Activated naive CD8-positive, alpha-beta T cell (primary cell): ENCODE data around the gene GPR158.

Experiments used
- H3K27ac Mint-ChIP-seq: one replicate; pipeline ENCODE4 v1.8.0; 2021; ENCODE audit warnings: mixed read lengths
- H3K27me3 Mint-ChIP-seq: one replicate; pipeline ENCODE4 v1.8.0; 2021; ENCODE audit warnings: mixed read lengths
- H3K36me3 Mint-ChIP-seq: one replicate; pipeline ENCODE4 v1.8.0; 2021; ENCODE audit warnings: mixed read lengths
- H3K4me1 Mint-ChIP-seq: one replicate; pipeline ENCODE4 v1.8.0; 2021; ENCODE audit warnings: low read depth, mixed read lengths
- H3K4me3 Mint-ChIP-seq: one replicate; pipeline ENCODE4 v1.8.0; 2021; ENCODE audit warnings: mild to moderate bottlenecking, mixed read lengths
- H3K9me3 Mint-ChIP-seq: one replicate; pipeline ENCODE4 v1.8.0; 2021; ENCODE audit warnings: low read depth, mixed read lengths

The GPR158 gene

GRCh38 chr10:25384618-25385017, 209.8 kb downstream of the GPR158 start:
- Mint-ChIP-seq H3K4me1 (no peaks in the 10 kb centered on the region), H3K9me3 (no peaks in the 10 kb centered on the region), H3K4me3 (no peak overlapping the region), H3K27ac (no peak overlapping the region), H3K36me3 (no peaks in the 10 kb centered on the region), H3K27me3 (no peaks in the 10 kb centered on the region)

DNA sequence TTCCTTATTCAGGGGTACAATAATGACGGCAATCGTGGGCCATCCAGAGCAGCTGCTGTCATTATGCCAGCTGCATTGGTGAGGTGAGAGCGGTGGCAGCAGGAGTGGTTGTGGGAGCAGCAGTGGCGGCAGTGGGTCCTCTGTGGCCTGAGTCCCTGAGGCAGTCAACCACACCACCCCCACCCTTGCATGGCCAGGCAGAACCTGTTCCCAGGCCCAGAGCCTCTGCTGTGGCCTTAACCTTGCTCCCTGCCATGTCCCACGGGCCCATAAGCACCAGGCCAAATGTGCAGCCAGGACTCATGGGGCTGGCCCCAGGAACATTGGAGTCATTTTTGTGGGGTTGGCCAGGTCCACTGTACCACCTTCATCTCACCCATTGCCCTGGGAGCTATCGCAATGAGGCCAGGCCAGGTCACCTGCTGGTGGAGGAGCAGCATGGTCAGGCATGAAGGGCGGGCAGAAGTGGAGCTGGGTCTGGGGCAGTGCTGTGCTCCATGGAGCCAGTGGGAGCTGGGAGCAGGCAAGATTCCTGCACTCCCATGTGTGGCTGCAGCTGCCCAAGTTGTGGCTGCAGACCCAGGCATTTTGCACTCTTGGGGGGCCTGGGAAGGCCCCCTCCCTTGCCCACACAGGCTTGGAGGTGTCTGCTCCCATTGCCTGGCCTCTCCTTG, 213.5 kb downstream of the GPR158 start:
- peaks cover 6% of the 10 kb centered on the region for H3K9me3 Mint-ChIP-seq
- H3K27me3 Mint-ChIP-seq = no peaks in the 10 kb centered on the region

GRCh38 chr10:25388862-25389206, 214.0 kb downstream of the GPR158 start:
- Mint-ChIP-seq H3K27ac (no peak overlapping the region), H3K36me3 (no peaks in the 10 kb centered on the region), H3K9me3 (peaks cover 6% of the 10 kb centered on the region), H3K4me3 (no peak overlapping the region), H3K4me1 (no peaks in the 10 kb centered on the region), H3K27me3 (no peaks in the 10 kb centered on the region)

More for the DNA sequence above, 213.5 kb downstream of the GPR158 start:
- no peaks in the 10 kb centered on the region for H3K4me1 Mint-ChIP-seq
- no peaks in the 10 kb centered on the region for H3K36me3 Mint-ChIP-seq
- no peak overlapping the region for H3K27ac Mint-ChIP-seq
- no peak overlapping the region for H3K4me3 Mint-ChIP-seq

- Mint-ChIP-seq H3K27me3 (no peaks in the 10 kb centered on the region), H3K27ac (no peak overlapping the region)
These were observed 215.9 kb downstream of the GPR158 start for GRCh38 chr10:25390733-25391132.

DNA sequence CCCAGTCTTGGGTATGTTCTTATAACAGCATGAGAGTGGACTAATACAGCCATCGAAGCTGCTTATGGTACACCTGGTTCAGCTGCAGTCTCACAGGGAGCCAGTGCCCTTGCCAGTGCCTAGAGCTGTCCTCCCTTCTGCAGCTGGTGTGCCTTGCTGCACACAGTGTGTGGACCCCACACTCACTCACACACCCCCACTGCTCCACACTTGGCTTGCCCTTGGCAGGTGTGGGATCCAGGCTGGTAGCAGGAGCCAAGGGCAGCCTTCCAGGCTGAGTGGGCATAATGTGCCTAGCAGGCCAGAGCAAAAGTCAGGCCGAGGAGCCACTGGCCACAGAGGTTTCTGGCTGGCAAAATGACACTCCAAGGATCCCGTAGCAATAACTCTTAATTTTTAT, 217.3 kb downstream of the GPR158 start:
- Mint-ChIP-seq H3K36me3 (no peaks in the 10 kb centered on the region), H3K9me3 (peaks cover 11% of the 10 kb centered on the region), H3K27me3 (no peaks in the 10 kb centered on the region), H3K27ac (no peak overlapping the region), H3K4me3 (no peak overlapping the region), H3K4me1 (no peaks in the 10 kb centered on the region)

More at GRCh38 chr10:25390733-25391132, 215.9 kb downstream of the GPR158 start:
- peaks cover 10% of the 10 kb centered on the region for H3K9me3 Mint-ChIP-seq
- no peaks in the 10 kb centered on the region for H3K36me3 Mint-ChIP-seq
- H3K4me1 Mint-ChIP-seq = no peaks in the 10 kb centered on the region
- no peak overlapping the region for H3K4me3 Mint-ChIP-seq

DNA sequence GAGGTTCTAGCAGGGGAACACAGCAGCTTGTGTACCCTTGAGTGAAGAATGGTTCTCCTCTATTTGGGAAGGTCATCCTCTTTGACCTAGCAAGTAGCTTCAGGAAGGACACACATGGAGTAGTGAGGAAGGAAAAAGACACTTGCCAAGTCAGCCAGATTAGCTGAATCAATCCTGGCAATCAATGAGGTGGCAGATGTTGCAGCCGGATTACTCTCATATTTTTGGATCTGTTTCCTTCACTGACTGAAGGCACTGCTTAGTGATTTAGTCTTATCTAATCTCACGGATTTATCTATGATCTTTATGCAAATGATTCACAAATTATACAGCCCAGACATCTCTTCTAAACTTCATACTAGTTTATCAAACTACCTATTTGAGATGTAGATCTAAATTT, 218.8 kb downstream of the GPR158 start:
- no peaks in the 10 kb centered on the region for H3K27me3 Mint-ChIP-seq
- H3K27ac Mint-ChIP-seq = no peak overlapping the region
- H3K4me3 Mint-ChIP-seq = no peak overlapping the region
- H3K4me1 Mint-ChIP-seq = no peaks in the 10 kb centered on the region
- no peaks in the 10 kb centered on the region for H3K36me3 Mint-ChIP-seq
- peaks cover 11% of the 10 kb centered on the region for H3K9me3 Mint-ChIP-seq

GRCh38 chr10:25398680-25399079, 223.9 kb downstream of the GPR158 start:
- Mint-ChIP-seq H3K27me3 (no peaks in the 10 kb centered on the region), H3K4me1 (no peaks in the 10 kb centered on the region), H3K27ac (no peak overlapping the region), H3K9me3 (peaks cover 5% of the 10 kb centered on the region), H3K36me3 (no peaks in the 10 kb centered on the region), H3K4me3 (no peak overlapping the region)

- no peak overlapping the region for H3K4me3 Mint-ChIP-seq
- H3K36me3 Mint-ChIP-seq = no peaks in the 10 kb centered on the region
- H3K27ac Mint-ChIP-seq = no peak overlapping the region
- H3K4me1 Mint-ChIP-seq = no peaks in the 10 kb centered on the region
- H3K9me3 Mint-ChIP-seq = peaks cover 4% of the 10 kb centered on the region
- H3K27me3 Mint-ChIP-seq = no peaks in the 10 kb centered on the region
These were observed 231.1 kb downstream of the GPR158 start for GRCh38 chr10:25405871-25406270.

DNA sequence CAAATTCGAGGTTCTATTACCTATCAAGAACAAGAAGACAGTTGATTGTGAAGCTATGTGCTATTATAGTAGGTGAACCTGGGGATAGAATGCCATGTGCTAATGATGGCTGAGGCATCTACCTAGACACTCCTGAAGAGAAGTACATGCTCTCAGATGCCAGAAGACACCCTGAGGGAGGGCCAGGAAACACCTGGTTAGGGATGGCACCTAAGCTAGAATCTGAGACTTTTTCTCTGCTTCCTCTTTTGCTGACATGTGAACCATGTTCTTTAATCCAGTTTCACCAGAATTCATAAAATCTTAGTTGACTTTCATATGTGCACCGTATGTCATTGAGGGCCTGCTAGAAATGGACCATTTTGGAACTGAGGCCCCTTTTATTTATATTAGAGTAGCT, 242.8 kb downstream of the GPR158 start:
- H3K27me3 Mint-ChIP-seq = no peaks in the 10 kb centered on the region
- no peak overlapping the region for H3K27ac Mint-ChIP-seq
- H3K36me3 Mint-ChIP-seq = no peaks in the 10 kb centered on the region
- H3K4me3 Mint-ChIP-seq = no peak overlapping the region
- no peaks in the 10 kb centered on the region for H3K9me3 Mint-ChIP-seq
- H3K4me1 Mint-ChIP-seq = no peaks in the 10 kb centered on the region

DNA sequence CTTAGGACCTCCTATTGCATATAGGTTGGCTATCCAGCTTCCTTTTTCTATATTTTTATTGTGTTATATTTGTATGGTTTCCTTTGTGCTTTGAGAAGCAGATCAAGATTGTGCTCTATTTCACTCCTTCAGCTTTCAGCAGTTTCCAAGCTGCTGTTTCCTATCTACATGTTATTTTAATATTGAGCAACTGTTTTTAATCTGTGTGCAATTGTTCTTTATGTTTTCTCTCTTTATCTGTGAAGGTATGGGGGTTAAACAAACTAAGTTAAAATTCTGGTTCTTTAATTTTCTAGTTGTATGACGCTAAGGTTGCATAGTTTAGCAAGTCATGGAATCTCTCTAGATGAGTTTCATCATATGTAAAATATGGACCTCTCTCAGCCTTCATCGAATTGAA, 251.0 kb downstream of the GPR158 start:
- H3K4me3 Mint-ChIP-seq = no peak overlapping the region
- no peaks in the 10 kb centered on the region for H3K36me3 Mint-ChIP-seq

DNA sequence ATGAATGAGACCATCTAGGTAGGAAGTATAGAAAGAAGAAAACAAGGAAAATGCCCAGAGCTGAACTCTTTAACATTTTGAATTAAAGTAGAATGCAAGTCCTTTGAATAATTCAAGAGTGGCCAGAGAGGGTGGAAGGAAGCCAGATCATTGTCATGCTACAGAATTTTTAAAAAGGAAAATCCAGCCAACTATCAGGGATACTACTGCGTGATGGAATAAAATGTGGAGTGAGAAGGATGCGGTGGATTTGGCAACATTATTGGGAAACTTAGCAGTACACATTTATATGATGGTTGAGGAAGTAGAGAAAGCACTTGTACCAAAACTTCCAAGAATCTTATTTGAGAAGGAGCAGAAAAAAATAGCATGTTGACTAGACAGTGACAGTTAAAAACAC, 261.6 kb downstream of the GPR158 start:
- no peaks in the 10 kb centered on the region for H3K4me1 Mint-ChIP-seq
- H3K27me3 Mint-ChIP-seq = no peaks in the 10 kb centered on the region
- H3K27ac Mint-ChIP-seq = no peak overlapping the region
- H3K4me3 Mint-ChIP-seq = no peak overlapping the region
- no peaks in the 10 kb centered on the region for H3K9me3 Mint-ChIP-seq
- H3K36me3 Mint-ChIP-seq = no peaks in the 10 kb centered on the region

More for the DNA sequence above, 251.0 kb downstream of the GPR158 start:
- Mint-ChIP-seq H3K27ac (no peak overlapping the region), H3K9me3 (peaks cover 8% of the 10 kb centered on the region), H3K4me1 (no peaks in the 10 kb centered on the region), H3K27me3 (no peaks in the 10 kb centered on the region)

DNA sequence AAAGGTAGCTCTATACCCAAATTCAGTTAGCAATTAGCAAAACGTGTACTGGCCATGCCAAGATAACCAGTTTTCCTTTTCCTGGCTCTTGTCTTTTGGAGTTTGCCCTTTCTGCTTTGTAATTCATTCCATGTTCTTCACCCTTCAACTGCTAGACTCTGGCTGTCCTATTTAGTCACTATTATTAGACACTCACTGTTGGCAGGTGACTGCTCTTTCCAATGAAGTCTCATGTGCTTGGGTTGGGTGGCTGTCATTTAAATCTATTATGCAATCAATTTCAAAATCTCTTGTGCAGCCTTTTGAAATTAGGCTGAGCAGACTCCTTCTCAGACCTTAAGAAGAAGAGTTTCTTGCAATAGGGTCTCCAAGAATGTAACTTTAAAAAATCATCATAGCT, 266.5 kb downstream of the GPR158 start:
- H3K4me3 Mint-ChIP-seq = no peak overlapping the region
- H3K9me3 Mint-ChIP-seq = peaks cover 6% of the 10 kb centered on the region
- no peaks in the 10 kb centered on the region for H3K36me3 Mint-ChIP-seq
- H3K27ac Mint-ChIP-seq = no peak overlapping the region
- H3K27me3 Mint-ChIP-seq = no peaks in the 10 kb centered on the region
- H3K4me1 Mint-ChIP-seq = no peaks in the 10 kb centered on the region

- Mint-ChIP-seq H3K4me3 (no peak overlapping the region), H3K36me3 (no peaks in the 10 kb centered on the region), H3K9me3 (peaks cover 6% of the 10 kb centered on the region), H3K27me3 (no peaks in the 10 kb centered on the region), H3K4me1 (no peaks in the 10 kb centered on the region), H3K27ac (no peak overlapping the region)
These were observed 269.5 kb downstream of the GPR158 start for GRCh38 chr10:25444266-25444665.

DNA sequence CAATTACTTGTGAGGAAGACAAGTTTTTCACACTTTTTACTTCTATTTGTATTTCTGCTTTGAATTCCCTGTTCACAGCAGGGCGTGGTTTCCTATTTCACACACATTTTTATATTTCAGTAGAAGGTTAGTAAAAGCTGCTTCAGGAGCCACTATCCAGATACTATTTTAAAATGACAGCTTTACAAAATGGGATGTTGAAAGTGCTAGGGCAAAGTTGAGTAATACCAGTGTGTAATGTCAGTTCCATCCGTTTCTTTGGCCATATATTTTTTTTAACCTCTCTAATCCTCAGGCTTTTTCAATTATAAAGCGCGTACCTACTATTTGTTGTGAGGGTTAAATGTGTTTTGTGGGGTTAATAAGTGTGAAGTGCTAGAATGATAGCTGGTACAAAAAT, 276.6 kb downstream of the GPR158 start:
- no peak overlapping the region for H3K4me3 Mint-ChIP-seq

DNA sequence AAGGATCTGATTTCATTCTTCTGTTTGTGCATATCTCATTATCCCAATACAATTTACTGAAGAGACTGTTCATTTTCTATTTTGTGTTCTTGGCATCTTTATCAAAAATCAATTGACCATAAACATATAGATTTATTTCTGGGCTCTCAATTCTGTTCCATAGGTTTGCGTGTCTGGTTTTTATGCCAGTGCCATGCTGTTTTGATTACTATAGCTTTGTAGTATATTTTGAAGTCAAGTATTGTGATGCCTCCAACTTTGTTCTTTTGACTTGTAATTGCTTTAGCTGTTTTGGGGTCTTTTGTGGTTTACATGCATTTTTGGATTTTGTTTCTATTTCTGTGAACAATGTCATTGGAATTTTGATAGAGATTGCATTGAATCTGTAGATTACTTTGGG, 278.8 kb downstream of the GPR158 start:
- H3K27me3 Mint-ChIP-seq = no peaks in the 10 kb centered on the region
- no peak overlapping the region for H3K4me3 Mint-ChIP-seq
- no peaks in the 10 kb centered on the region for H3K4me1 Mint-ChIP-seq
- peaks cover 9% of the 10 kb centered on the region for H3K9me3 Mint-ChIP-seq
- H3K27ac Mint-ChIP-seq = no peak overlapping the region
- H3K36me3 Mint-ChIP-seq = no peaks in the 10 kb centered on the region

More for the DNA sequence above, 276.6 kb downstream of the GPR158 start:
- Mint-ChIP-seq H3K36me3 (no peaks in the 10 kb centered on the region), H3K27me3 (no peaks in the 10 kb centered on the region), H3K27ac (no peak overlapping the region), H3K9me3 (peaks cover 9% of the 10 kb centered on the region), H3K4me1 (no peaks in the 10 kb centered on the region)

GRCh38 chr10:25455980-25456567, 281.3 kb downstream of the GPR158 start:
- Mint-ChIP-seq H3K27me3 (peaks cover 1% of the 10 kb centered on the region), H3K4me3 (no peak overlapping the region), H3K4me1 (no peaks in the 10 kb centered on the region), H3K9me3 (peaks cover 6% of the 10 kb centered on the region), H3K27ac (no peak overlapping the region), H3K36me3 (no peaks in the 10 kb centered on the region)
